Measurements from ENCODE around the gene FAM222A.

FAM222A gene

GRCh38 chr12:109762673-109763191 is 49.1 kb downstream of the FAM222A start:
- WGBS (ENCODE audit: insufficient coverage, insufficient read length) = no CpG with 5 or more reads among the region's 2 CpGs
- Histone ChIP-seq H3K27me3 (ENCODE audit: control insufficient read depth, insufficient read depth, low read length) (no peaks in the 10 kb centered on the region), H3K9me3 (ENCODE audit: control insufficient read depth, insufficient read depth, low read length) (no peaks in the 10 kb centered on the region), H3K4me1 (ENCODE audit: control insufficient read depth, insufficient read depth, low read length) (peaks cover 6% of the 10 kb centered on the region), H3K36me3 (ENCODE audit: control insufficient read depth, insufficient read depth, low read length) (no peaks in the 10 kb centered on the region), H3K27ac (ENCODE audit: low read length) (no peak overlapping the region), H3K4me3 (ENCODE audit: low read length) (no peak overlapping the region)
- DNase-seq (ENCODE audit: low read depth, low spot score) = no peak

- H3K27ac ChIP-seq (ENCODE audit: low read length) = no peak overlapping the region
- H3K4me3 ChIP-seq (ENCODE audit: low read length) = no peak overlapping the region
- DNase-seq (ENCODE audit: low read depth, low spot score) = no peak
- H3K36me3 ChIP-seq (ENCODE audit: control insufficient read depth, insufficient read depth, low read length) = no peaks in the 10 kb centered on the region
- no peaks in the 10 kb centered on the region for H3K9me3 ChIP-seq (ENCODE audit: control insufficient read depth, insufficient read depth, low read length)
- H3K27me3 ChIP-seq (ENCODE audit: control insufficient read depth, insufficient read depth, low read length) = no peaks in the 10 kb centered on the region
- no CpG with 5 or more reads among the region's 3 CpGs for WGBS (ENCODE audit: insufficient coverage, insufficient read length)
- H3K4me1 ChIP-seq (ENCODE audit: control insufficient read depth, insufficient read depth, low read length) = peaks cover 4% of the 10 kb centered on the region
These were observed 49.7 kb downstream of the FAM222A start for GRCh38 chr12:109763201-109763841.

GRCh38 chr12:109764123-109764522 is 50.5 kb downstream of the FAM222A start:
- no peaks in the 10 kb centered on the region; the same call in 1 of the 2 replicates for H3K4me1 ChIP-seq (ENCODE audit: control insufficient read depth, insufficient read depth, low read length)
- no peak overlapping the region for H3K4me3 ChIP-seq (ENCODE audit: low read length)
- no peaks in the 10 kb centered on the region for H3K9me3 ChIP-seq (ENCODE audit: control insufficient read depth, insufficient read depth, low read length)
- H3K27me3 ChIP-seq (ENCODE audit: control insufficient read depth, insufficient read depth, low read length) = no peaks in the 10 kb centered on the region
- DNase-seq (ENCODE audit: low read depth, low spot score) = no peak
- no peaks in the 10 kb centered on the region; the same call in 1 of the 2 replicates for H3K36me3 ChIP-seq (ENCODE audit: control insufficient read depth, insufficient read depth, low read length)
- H3K27ac ChIP-seq (ENCODE audit: low read length) = no peak overlapping the region
- no CpG with 5 or more reads among the region's 3 CpGs for WGBS (ENCODE audit: insufficient coverage, insufficient read length)

GRCh38 chr12:109764776-109765445 is 51.3 kb downstream of the FAM222A start:
- H3K36me3 ChIP-seq (ENCODE audit: control insufficient read depth, insufficient read depth, low read length) = no peaks in the 10 kb centered on the region; the same call in 1 of the 2 replicates
- WGBS (ENCODE audit: insufficient coverage, insufficient read length) = no CpG with 5 or more reads among the region's 18 CpGs
- no peak for DNase-seq (ENCODE audit: low read depth, low spot score)

GRCh38 chr12:109765446-109765810 is 51.8 kb downstream of the FAM222A start:
- no peaks in the 10 kb centered on the region; the same call in 1 of the 2 replicates for H3K36me3 ChIP-seq (ENCODE audit: control insufficient read depth, insufficient read depth, low read length)
- H3K9me3 ChIP-seq (ENCODE audit: control insufficient read depth, insufficient read depth, low read length) = no peaks in the 10 kb centered on the region
- H3K4me3 ChIP-seq (ENCODE audit: low read length) = no peak overlapping the region
- DNase-seq (ENCODE audit: low read depth, low spot score) = no peak
- no peaks in the 10 kb centered on the region for H3K27me3 ChIP-seq (ENCODE audit: control insufficient read depth, insufficient read depth, low read length)
- no peak overlapping the region for H3K27ac ChIP-seq (ENCODE audit: low read length)
- no CpG with 5 or more reads among the region's 6 CpGs for WGBS (ENCODE audit: insufficient coverage, insufficient read length)
- H3K4me1 ChIP-seq (ENCODE audit: control insufficient read depth, insufficient read depth, low read length) = no peaks in the 10 kb centered on the region; the same call in 1 of the 2 replicates

More at GRCh38 chr12:109764776-109765445, 51.3 kb downstream of the FAM222A start:
- no peak overlapping the region for H3K4me3 ChIP-seq (ENCODE audit: low read length)
- no peak overlapping the region for H3K27ac ChIP-seq (ENCODE audit: low read length)
- no peaks in the 10 kb centered on the region for H3K9me3 ChIP-seq (ENCODE audit: control insufficient read depth, insufficient read depth, low read length)
- H3K27me3 ChIP-seq (ENCODE audit: control insufficient read depth, insufficient read depth, low read length) = no peaks in the 10 kb centered on the region
- H3K4me1 ChIP-seq (ENCODE audit: control insufficient read depth, insufficient read depth, low read length) = no peaks in the 10 kb centered on the region; the same call in 1 of the 2 replicates

- WGBS (ENCODE audit: insufficient coverage, insufficient read length) = no CpG with 5 or more reads among the region's 12 CpGs
- DNase-seq (ENCODE audit: low read depth, low spot score) = no peak
- Histone ChIP-seq H3K4me1 (ENCODE audit: control insufficient read depth, insufficient read depth, low read length) (no peaks in the 10 kb centered on the region; the same call in 1 of the 2 replicates), H3K36me3 (ENCODE audit: control insufficient read depth, insufficient read depth, low read length) (no peaks in the 10 kb centered on the region; the same call in 1 of the 2 replicates), H3K27ac (ENCODE audit: low read length) (no peak overlapping the region), H3K27me3 (ENCODE audit: control insufficient read depth, insufficient read depth, low read length) (no peaks in the 10 kb centered on the region), H3K9me3 (ENCODE audit: control insufficient read depth, insufficient read depth, low read length) (no peaks in the 10 kb centered on the region), H3K4me3 (ENCODE audit: low read length) (no peak overlapping the region)
These were observed 52.7 kb downstream of the FAM222A start for GRCh38 chr12:109766251-109766778.

GRCh38 chr12:109767456-109767855 is 53.8 kb downstream of the FAM222A start:
- no CpG with 5 or more reads among the region's 4 CpGs for WGBS (ENCODE audit: insufficient coverage, insufficient read length)
- DNase-seq (ENCODE audit: low read depth, low spot score) = no peak
- no peak overlapping the region for H3K4me3 ChIP-seq (ENCODE audit: low read length)
- H3K27ac ChIP-seq (ENCODE audit: low read length) = no peak overlapping the region
- H3K9me3 ChIP-seq (ENCODE audit: control insufficient read depth, insufficient read depth, low read length) = no peaks in the 10 kb centered on the region
- H3K4me1 ChIP-seq (ENCODE audit: control insufficient read depth, insufficient read depth, low read length) = no peaks in the 10 kb centered on the region; the same call in 1 of the 2 replicates
- H3K36me3 ChIP-seq (ENCODE audit: control insufficient read depth, insufficient read depth, low read length) = no peaks in the 10 kb centered on the region; the same call in 1 of the 2 replicates
- no peaks in the 10 kb centered on the region for H3K27me3 ChIP-seq (ENCODE audit: control insufficient read depth, insufficient read depth, low read length)

GRCh38 chr12:109767991-109768900 is 54.6 kb downstream of the FAM222A start:
- no peaks in the 10 kb centered on the region; the same call in 1 of the 2 replicates for H3K4me1 ChIP-seq (ENCODE audit: control insufficient read depth, insufficient read depth, low read length)
- H3K27ac ChIP-seq (ENCODE audit: low read length) = no peak overlapping the region
- no peaks in the 10 kb centered on the region for H3K27me3 ChIP-seq (ENCODE audit: control insufficient read depth, insufficient read depth, low read length)
- H3K36me3 ChIP-seq (ENCODE audit: control insufficient read depth, insufficient read depth, low read length) = no peaks in the 10 kb centered on the region; the same call in 1 of the 2 replicates
- H3K9me3 ChIP-seq (ENCODE audit: control insufficient read depth, insufficient read depth, low read length) = no peaks in the 10 kb centered on the region
- DNase-seq (ENCODE audit: low read depth, low spot score) = no peak
- whole genome bisulfite sequencing (ENCODE audit: insufficient coverage, insufficient read length) = no CpG with 5 or more reads among the region's 54 CpGs
- no peak overlapping the region for H3K4me3 ChIP-seq (ENCODE audit: low read length)

- WGBS (ENCODE audit: insufficient coverage, insufficient read length) = no CpG with 5 or more reads among the region's 38 CpGs
- H3K27ac ChIP-seq (ENCODE audit: low read length) = no peak overlapping the region
- no peaks in the 10 kb centered on the region; the same call in 1 of the 2 replicates for H3K4me1 ChIP-seq (ENCODE audit: control insufficient read depth, insufficient read depth, low read length)
These were observed 55.5 kb downstream of the FAM222A start for GRCh38 chr12:109768901-109769670.

More at GRCh38 chr12:109768901-109769670, 55.5 kb downstream of the FAM222A start:
- no peaks in the 10 kb centered on the region for H3K9me3 ChIP-seq (ENCODE audit: control insufficient read depth, insufficient read depth, low read length)
- H3K27me3 ChIP-seq (ENCODE audit: control insufficient read depth, insufficient read depth, low read length) = no peaks in the 10 kb centered on the region
- H3K4me3 ChIP-seq (ENCODE audit: low read length) = no peak overlapping the region
- no peak for DNase-seq (ENCODE audit: low read depth, low spot score)
- no peaks in the 10 kb centered on the region; the same call in 1 of the 2 replicates for H3K36me3 ChIP-seq (ENCODE audit: control insufficient read depth, insufficient read depth, low read length)
